CD14-positive monocyte (primary cell): ENCODE data around the gene CEP112. TPM values are rescaled to one million over a fixed set of nuclear protein-coding genes. Genes with fewer than 3 reads are reported as not detected.

ENCODE experiments used
- DNase-seq, 3 donors: peaks; one replicate each; pipeline ENCODE4 v3.0.0-alpha.2; 2011 to 2022
- H2AFZ ChIP-seq: 2 replicates; pipeline ENCODE4 v1.6.0; 2012; ENCODE audit warnings: mild to moderate bottlenecking, low read depth, low read length, inconsistent platforms; ENCODE audit not compliant: insufficient read depth, poor library complexity, severe bottlenecking
- H3K27ac ChIP-seq, 2 donors: 1 replicate in 1 of 2; 2 replicates in 1 of 2; pipeline ENCODE4 v1.5.1; 2012 to 2013; ENCODE audit warnings: low read length in 2 of 2, control low read depth in 1 of 2, inconsistent platforms in 1 of 2, low read depth in 1 of 2, mild to moderate bottlenecking in 1 of 2
- H3K27me3 ChIP-seq, 2 donors: one replicate each; pipeline versions ENCODE4 v1.6.0 to v1.6.1; 2011 to 2013; ENCODE audit warnings: low read length in 2 of 2; ENCODE audit not compliant: control insufficient read depth in 2 of 2, insufficient read depth in 2 of 2
- H3K36me3 ChIP-seq, 2 donors: replicated peaks in 1 of 2; 1 replicate in 1 of 2; 2 replicates in 1 of 2; pipeline versions ENCODE4 v1.5.1 to v1.6.1; 2012 to 2013; ENCODE audit warnings: low read length in 2 of 2, control low read depth in 1 of 2, inconsistent platforms in 1 of 2, mild to moderate bottlenecking in 1 of 2; ENCODE audit not compliant: insufficient read depth in 2 of 2, control insufficient read depth in 1 of 2
- H3K4me1 ChIP-seq, 2 donors: 1 replicate in 1 of 2; 2 replicates in 1 of 2; pipeline versions ENCODE4 v1.5.1 to v1.6.1; 2012 to 2013; ENCODE audit warnings: low read length in 2 of 2, control low read depth in 1 of 2, inconsistent platforms in 1 of 2, mild to moderate bottlenecking in 1 of 2, moderate library complexity in 1 of 2; ENCODE audit not compliant: insufficient read depth in 2 of 2, control insufficient read depth in 1 of 2
- H3K4me2 ChIP-seq: replicated peaks from 2 replicates; pipeline ENCODE3; 2012; ENCODE audit warnings: low read length, moderate library complexity, mild to moderate bottlenecking; ENCODE audit not compliant: poor library complexity, severe bottlenecking; ENCODE audit errors: extremely low read depth
- H3K4me3 ChIP-seq, 3 experiments: fragments of 200-600 bp in 1 of 3; sonication (generic) in 1 of 3; replicated peaks in 1 of 3; 1 replicate in 2 of 3; 2 replicates in 1 of 3; pipeline ENCODE4 v1.5.1; 2011 to 2013; ENCODE audit warnings: low read length in 3 of 3, mild to moderate bottlenecking in 3 of 3, control low read depth in 2 of 3, low read depth in 2 of 3, inconsistent platforms in 1 of 3, moderate library complexity in 1 of 3
- H3K79me2 ChIP-seq: 2 replicates; pipeline ENCODE4 v1.6.0; 2012; ENCODE audit warnings: mild to moderate bottlenecking, control low read depth, inconsistent platforms, low read length, moderate library complexity; ENCODE audit not compliant: insufficient read depth
- H3K9ac ChIP-seq: 2 replicates; pipeline ENCODE4 v1.6.0; 2017; ENCODE audit warnings: low read length, mild to moderate bottlenecking; ENCODE audit not compliant: insufficient read depth, poor library complexity, severe bottlenecking
- H3K9me3 ChIP-seq, 2 donors: replicated peaks in 1 of 2; 1 replicate in 1 of 2; 2 replicates in 1 of 2; pipeline versions ENCODE4 v1.5.1 to v1.6.1; 2012 to 2013; ENCODE audit warnings: low read length in 2 of 2, control low read depth in 1 of 2; ENCODE audit not compliant: control insufficient read depth in 1 of 2, insufficient read depth in 1 of 2
- H4K20me1 ChIP-seq: 2 replicates; pipeline ENCODE4 v1.6.0; 2012; ENCODE audit warnings: mild to moderate bottlenecking, low read length, control low read depth, moderate library complexity; ENCODE audit not compliant: insufficient read depth
- H3K27ac Mint-ChIP-seq, 7 donors: one replicate each; pipeline ENCODE4 v1.8.0; 2020; ENCODE audit warnings: mild to moderate bottlenecking in 7 of 7, mixed read lengths in 7 of 7, moderate library complexity in 6 of 7, inconsistent platforms in 2 of 7
- H3K27me3 Mint-ChIP-seq, 3 donors: one replicate each; pipeline ENCODE4 v1.8.0; 2021 to 2022; ENCODE audit warnings: low read depth in 3 of 3, mild to moderate bottlenecking in 3 of 3, mixed read lengths in 3 of 3, moderate library complexity in 3 of 3, inconsistent platforms in 1 of 3
- H3K36me3 Mint-ChIP-seq, 2 donors: one replicate each; pipeline ENCODE4 v1.8.0; 2020; ENCODE audit warnings: mixed read lengths in 2 of 2, inconsistent platforms in 1 of 2, mild to moderate bottlenecking in 1 of 2
- H3K4me1 Mint-ChIP-seq: one replicate; pipeline ENCODE4 v1.8.0; 2020; ENCODE audit warnings: mild to moderate bottlenecking, mixed read lengths
- H3K4me3 Mint-ChIP-seq, 2 donors: one replicate each; pipeline ENCODE4 v1.8.0; 2020; ENCODE audit warnings: mild to moderate bottlenecking in 2 of 2, mixed read lengths in 2 of 2, moderate library complexity in 1 of 2
- H3K9me3 Mint-ChIP-seq, 7 donors: one replicate each; pipeline ENCODE4 v1.8.0; 2020 to 2022; ENCODE audit warnings: mixed read lengths in 7 of 7, mild to moderate bottlenecking in 6 of 7, moderate library complexity in 6 of 7, inconsistent platforms in 2 of 7
- WGBS: methylation state at CpG from one replicate; pipeline ENCODE4 v1.1.5; 2013; ENCODE audit warnings: missing lambda C conversion rate; ENCODE audit not compliant: insufficient coverage; 5-methylcytosine and 5-hydroxymethylcytosine counted together
- intact Hi-C, 2 donors: fragments of 100-400 bp; cut with micrococcal nuclease; formaldehyde crosslinking; loops; one replicate each; pipeline versions ENCODE4 v1.15.0 to v1.15.1; 2023
- polyA plus RNA-seq, 3 donors: library from polyadenylated mRNA; depleted of rRNA in 1 of 3; unstranded in 2 of 3; stranded (reverse) in 1 of 3; fragments of 300-500 nt in 2 of 3; fragments of >200 nt in 1 of 3; fragmentation: Illumina TruSeq in 2 of 3; gene quantifications; 1 replicate in 2 of 3; 2 replicates in 1 of 3; pipeline ENCODE4 v1.2.3, GENCODE V29; 2012 to 2021
- TF ChIP-seq, protein P1 (sequence below): fragments of 200-600 bp; IDR thresholded peaks from one replicate; pipeline ENCODE4 v1.8.0; 2022; ENCODE audit warnings: antibody characterized with exemption, mild to moderate bottlenecking

The CEP112 gene
- polyA plus RNA-seq, 3 donors, result 0.10 TPM; not detected in 2

DNA sequence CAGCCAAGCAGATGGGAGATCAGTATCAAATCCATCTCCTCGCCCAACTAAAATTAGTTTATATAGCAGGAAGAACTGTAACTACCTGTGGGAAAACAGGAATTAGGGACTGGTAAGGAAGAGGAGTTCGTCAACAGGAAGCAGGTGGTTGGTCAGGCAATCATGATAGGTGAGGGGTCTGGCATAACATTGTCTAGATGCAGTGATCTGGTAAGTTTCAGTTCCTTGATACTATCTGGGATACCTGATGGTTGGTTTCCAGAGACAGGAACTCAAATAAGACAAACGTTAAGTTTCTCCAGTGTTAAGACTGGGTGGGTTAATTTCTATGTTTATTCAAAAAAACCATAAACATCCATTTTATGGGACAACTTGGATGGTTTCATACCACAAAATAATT, 53.8 kb downstream of the CEP112 start:
- intact Hi-C loops, result no loop called here
- Mint-ChIP-seq H3K9me3 (peaks cover 0 to 7% (median 1%) of the 10 kb centered on the region in 7 donors), H3K4me1 (no peaks in the 10 kb centered on the region), H3K4me3 (no peak overlapping the region), H3K36me3 (no peaks in the 10 kb centered on the region), H3K27ac (no peak overlapping the region), H3K27me3 (peaks cover 3 to 5% (median 3%) of the 10 kb centered on the region in 3 donors)
- TF ChIP-seq, protein P1, sequence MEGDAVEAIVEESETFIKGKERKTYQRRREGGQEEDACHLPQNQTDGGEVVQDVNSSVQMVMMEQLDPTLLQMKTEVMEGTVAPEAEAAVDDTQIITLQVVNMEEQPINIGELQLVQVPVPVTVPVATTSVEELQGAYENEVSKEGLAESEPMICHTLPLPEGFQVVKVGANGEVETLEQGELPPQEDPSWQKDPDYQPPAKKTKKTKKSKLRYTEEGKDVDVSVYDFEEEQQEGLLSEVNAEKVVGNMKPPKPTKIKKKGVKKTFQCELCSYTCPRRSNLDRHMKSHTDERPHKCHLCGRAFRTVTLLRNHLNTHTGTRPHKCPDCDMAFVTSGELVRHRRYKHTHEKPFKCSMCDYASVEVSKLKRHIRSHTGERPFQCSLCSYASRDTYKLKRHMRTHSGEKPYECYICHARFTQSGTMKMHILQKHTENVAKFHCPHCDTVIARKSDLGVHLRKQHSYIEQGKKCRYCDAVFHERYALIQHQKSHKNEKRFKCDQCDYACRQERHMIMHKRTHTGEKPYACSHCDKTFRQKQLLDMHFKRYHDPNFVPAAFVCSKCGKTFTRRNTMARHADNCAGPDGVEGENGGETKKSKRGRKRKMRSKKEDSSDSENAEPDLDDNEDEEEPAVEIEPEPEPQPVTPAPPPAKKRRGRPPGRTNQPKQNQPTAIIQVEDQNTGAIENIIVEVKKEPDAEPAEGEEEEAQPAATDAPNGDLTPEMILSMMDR, result no peak
- H3K4me3 ChIP-seq, result no peak overlapping the region
- H3K4me2 ChIP-seq, result no peak overlapping the region
- no peak overlapping the region for H3K27ac ChIP-seq
- no peak for DNase-seq
- no peaks in the 10 kb centered on the region for H3K27me3 ChIP-seq
- H3K36me3 ChIP-seq, result no peaks in the 10 kb centered on the region
- peaks cover 0 to 5% of the 10 kb centered on the region in 2 donors for H3K9me3 ChIP-seq
- WGBS, result 63% methylated on average over 1 of the region's 3 CpGs
- H2AFZ ChIP-seq, result no peak overlapping the region
- H3K4me1 ChIP-seq, result no peaks in the 10 kb centered on the region
- H4K20me1 ChIP-seq, result no peaks in the 10 kb centered on the region
- H3K79me2 ChIP-seq, result no peaks in the 10 kb centered on the region
- H3K9ac ChIP-seq, result no peak overlapping the region

DNA sequence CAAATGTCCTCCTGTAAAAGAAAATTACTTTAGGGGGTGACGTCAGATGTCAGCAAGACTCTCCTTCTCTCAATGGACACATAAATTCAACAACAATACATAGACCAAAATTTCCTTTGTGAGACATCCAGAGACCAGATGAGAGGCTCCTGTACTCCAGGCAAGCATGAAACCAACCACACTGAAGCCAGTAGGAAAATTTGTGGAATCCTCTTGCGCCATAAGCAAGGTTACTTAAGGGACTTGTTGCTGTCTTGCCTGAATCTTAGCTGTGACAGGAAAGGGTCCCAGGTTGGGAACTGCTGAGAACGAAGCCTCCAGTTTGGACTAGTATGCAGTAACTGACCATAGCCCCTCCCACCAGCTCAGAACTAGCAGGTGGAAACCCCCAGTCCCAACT, 56.0 kb downstream of the CEP112 start:
- TF ChIP-seq, protein P1, result no peak
- Histone ChIP-seq H3K4me3 (no peak overlapping the region), H4K20me1 (no peaks in the 10 kb centered on the region), H3K79me2 (no peaks in the 10 kb centered on the region), H3K4me1 (no peaks in the 10 kb centered on the region), H3K4me2 (no peak overlapping the region), H3K27me3 (no peaks in the 10 kb centered on the region), H3K9ac (no peak overlapping the region), H3K9me3 (peaks cover 0 to 5% of the 10 kb centered on the region in 2 donors), H2AFZ (no peak overlapping the region), H3K27ac (no peak overlapping the region), H3K36me3 (no peaks in the 10 kb centered on the region)
- no peaks in the 10 kb centered on the region for H3K36me3 Mint-ChIP-seq
- 67% methylated on average over 1 of the region's 3 CpGs for WGBS
- peaks cover 0 to 5% (median 3%) of the 10 kb centered on the region in 3 donors for H3K27me3 Mint-ChIP-seq
- intact Hi-C loops, result no loop called here
- peaks cover 0 to 7% (median under 1%) of the 10 kb centered on the region in 7 donors for H3K9me3 Mint-ChIP-seq
- DNase-seq, result no peak
- no peaks in the 10 kb centered on the region for H3K4me1 Mint-ChIP-seq
- no peak overlapping the region for H3K4me3 Mint-ChIP-seq
- H3K27ac Mint-ChIP-seq, result no peak overlapping the region
